Heart right ventricle (tissue), 16 donors: ENCODE measurements around the gene SMG6. TPM values are rescaled to one million over a fixed set of nuclear protein-coding genes. Genes with fewer than 3 reads are reported as not detected.

Source experiments
- ATAC-seq, 8 donors: fragments of 200-7000 bp; cut with Tn5 transposase; one replicate each; pipeline ENCODE4 v1.9.1; 2020; ENCODE audit warnings: mild to moderate bottlenecking in 8 of 8, moderate library complexity in 8 of 8, moderate number of reproducible peaks in 1 of 8
- DNase-seq, 2 donors: peaks; one replicate each; pipeline ENCODE4 v3.0.0-alpha.2; 2020
- H3K27ac ChIP-seq, 10 donors: fragments of 200-600 bp; sonication (generic) in 2 of 10; one replicate each; pipeline versions ENCODE4 v1.5.0 to v1.8.0; 2020 to 2022; ENCODE audit warnings: mild to moderate bottlenecking in 3 of 10
- H3K27me3 ChIP-seq, 7 donors: fragments of 200-600 bp; one replicate each; pipeline ENCODE4 v1.8.0; 2021 to 2022; ENCODE audit warnings: mild to moderate bottlenecking in 2 of 7
- H3K36me3 ChIP-seq, 9 donors: fragments of 200-600 bp; sonication (generic) in 1 of 9; one replicate each; pipeline versions ENCODE4 v1.5.0 to v1.8.0; 2020 to 2022; ENCODE audit warnings: mild to moderate bottlenecking in 2 of 9
- H3K4me1 ChIP-seq, 9 donors: fragments of 200-600 bp; sonication (generic) in 1 of 9; one replicate each; pipeline versions ENCODE4 v1.5.0 to v1.8.0; 2020 to 2022; ENCODE audit warnings: mild to moderate bottlenecking in 4 of 9
- H3K4me3 ChIP-seq, 10 donors: fragments of 200-600 bp; sonication (generic) in 2 of 10; one replicate each; pipeline versions ENCODE4 v1.5.0 to v1.8.0; 2020 to 2022; ENCODE audit warnings: mild to moderate bottlenecking in 7 of 10, moderate library complexity in 2 of 10
- H3K9me3 ChIP-seq, 11 donors: fragments of 200-600 bp in 10 of 11; sonication (generic) in 2 of 11; one replicate each; pipeline versions ENCODE4 v1.5.0 to v1.8.0; 2013 to 2022; ENCODE audit warnings: mild to moderate bottlenecking in 2 of 11, control low read depth in 1 of 11, moderate library complexity in 1 of 11
- WGBS, 2 donors: extraction: QIAGEN DNeasy Blood & Tissue Kit; methylation state at CpG; one replicate each; pipeline ENCODE4 v1.1.7; 2013; ENCODE audit warnings: inconsistent platforms in 1 of 2; 5-methylcytosine and 5-hydroxymethylcytosine counted together
- intact Hi-C, 10 donors: fragments of 100-400 bp; cut with DNase I; formaldehyde crosslinking; loops; one replicate each; pipeline versions ENCODE4 v1.11.1 to v1.14.2; 2022
- polyA plus RNA-seq, 2 donors: library from polyadenylated mRNA; stranded (reverse); fragments of 200-250 nt; gene quantifications; one replicate each; pipeline ENCODE4 v1.2.3, GENCODE V29; 2013
- total RNA-seq, 10 donors: library from RNA; stranded (reverse); fragmentation: NEBNext Ultra II Directional in 3 of 10; extraction: Animal tissue kit (Norgen Biotek cat#: 25700) in 3 of 10; gene quantifications; one replicate each; pipeline versions ENCODE4 v1.2.1 to v1.2.4, GENCODE V29; 2021 to 2023
- TF ChIP-seq, protein P1 (sequence below), 9 donors: fragments of 200-600 bp; sonication (generic) in 2 of 9; IDR thresholded peaks; one replicate each; pipeline versions ENCODE4 v1.5.0 to v1.8.0; 2021 to 2022; ENCODE audit warnings: antibody characterized with exemption in 9 of 9, mild to moderate bottlenecking in 5 of 9, moderate library complexity in 1 of 9
- donor health status: Arrhythmogenic right ventricular cardiomyopathy.
- donor health status: ischemic (EF 13 %, LVEDD 7.1; RV severe dilation, severe dysfunction).
- donor health status: healthy with polysubstance abuse.
- donor health status: DM: no; HTN: yes; CAD: no.
- donor health status: DM: no; HTN: no; CAD: no.
- donor health status: ischemic (EF 25% LVEDD 6.9; RV normal size, moderate dysfunction).
- donor health status: ischemic (EF 25% LVEDD 5.7; RV mildly dilated, moderate dysfunction).
- donor health status: healthy.
- donor health status: DM: yes; HTN: yes; CAD: no.
- donor health status: Ischemic cardiomyopathy.
- donor health status: ischemic (EF 35%, LVEDD 5.7; RV mildly dilated, moderate dysfunction).
- donor health status: nonischemic (EF 11% LVEDD 7.7; RV severe dilation, severe dysfunction).
- donor health status: DM: yes; HTN: yes; CAD: no.
- donor health status: PGD.
- donor health status: ischemic (EF 29% LVEDD 5.4; RV normal size, mild dysfunction).
- donor health status: nonischemic (EF 23%, LVEDD 6.1; RV moderate dilation, normal function).

Gene SMG6
- total and polyA plus RNA-seq, 12 donors: 13.6 to 28.1 (median 19.6) TPM

DNA sequence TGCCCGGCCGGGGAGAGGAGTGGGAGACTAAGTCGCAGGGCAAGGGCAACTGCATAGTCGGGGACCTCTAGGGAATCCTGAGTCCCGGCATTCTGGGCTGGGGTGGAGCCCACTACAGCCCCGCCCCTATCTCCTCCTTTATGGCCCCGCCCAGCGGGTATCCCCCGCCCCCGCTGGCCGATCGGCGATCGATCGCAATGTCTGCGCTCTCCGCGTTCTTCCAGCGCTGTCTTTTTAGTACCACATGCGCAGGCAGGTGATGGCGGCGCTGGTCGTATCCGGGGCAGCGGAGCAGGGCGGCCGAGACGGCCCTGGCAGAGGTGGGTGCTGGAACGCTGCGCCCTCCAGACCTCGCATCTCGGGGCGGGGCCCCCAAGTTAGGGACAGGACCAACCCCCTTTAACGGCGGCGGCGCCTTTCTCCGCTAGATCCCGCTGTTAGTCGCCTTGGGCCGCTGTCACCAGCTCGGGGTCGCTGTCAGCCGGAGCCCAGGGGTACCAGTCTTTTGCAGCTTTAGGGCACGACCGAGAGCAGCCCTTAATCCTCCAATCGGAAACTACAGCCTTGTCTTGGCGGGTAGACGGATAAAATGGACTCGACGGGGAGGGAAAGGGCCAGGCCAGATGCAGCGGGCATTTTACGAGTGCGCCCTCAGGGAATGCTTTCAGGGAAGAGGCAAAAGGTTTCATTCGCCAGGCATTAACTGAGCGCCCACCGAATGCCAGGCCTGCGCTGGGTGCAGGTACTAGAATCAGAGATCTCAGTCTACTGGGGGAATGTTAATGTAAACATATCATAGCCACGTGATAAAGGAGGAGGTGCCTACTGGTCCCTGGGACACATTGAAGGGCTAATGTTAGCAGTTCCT, 273.4 kb downstream of the SMG6 start, which contains the start of gene DPH1:
Gene DPH1 (plus strand): TSS at position 243 of the 868 bp plus-strand sequence. CDS start 17 bp downstream, at position 260.
- H3K36me3 ChIP-seq: peaks cover 0 to 16% (median 0%) of the 10 kb centered on the region in 9 donors
- DNase-seq (peak; percentile 90), ATAC-seq (peak; percentile 84 to 95 (median 89))
- no peaks in the 10 kb centered on the region for H3K9me3 ChIP-seq
- H3K27ac ChIP-seq: peak within 1 kb of the TSS in 9 of 10 donors; percentile 23 to 84 (median 72)
- TF ChIP-seq, protein P1, sequence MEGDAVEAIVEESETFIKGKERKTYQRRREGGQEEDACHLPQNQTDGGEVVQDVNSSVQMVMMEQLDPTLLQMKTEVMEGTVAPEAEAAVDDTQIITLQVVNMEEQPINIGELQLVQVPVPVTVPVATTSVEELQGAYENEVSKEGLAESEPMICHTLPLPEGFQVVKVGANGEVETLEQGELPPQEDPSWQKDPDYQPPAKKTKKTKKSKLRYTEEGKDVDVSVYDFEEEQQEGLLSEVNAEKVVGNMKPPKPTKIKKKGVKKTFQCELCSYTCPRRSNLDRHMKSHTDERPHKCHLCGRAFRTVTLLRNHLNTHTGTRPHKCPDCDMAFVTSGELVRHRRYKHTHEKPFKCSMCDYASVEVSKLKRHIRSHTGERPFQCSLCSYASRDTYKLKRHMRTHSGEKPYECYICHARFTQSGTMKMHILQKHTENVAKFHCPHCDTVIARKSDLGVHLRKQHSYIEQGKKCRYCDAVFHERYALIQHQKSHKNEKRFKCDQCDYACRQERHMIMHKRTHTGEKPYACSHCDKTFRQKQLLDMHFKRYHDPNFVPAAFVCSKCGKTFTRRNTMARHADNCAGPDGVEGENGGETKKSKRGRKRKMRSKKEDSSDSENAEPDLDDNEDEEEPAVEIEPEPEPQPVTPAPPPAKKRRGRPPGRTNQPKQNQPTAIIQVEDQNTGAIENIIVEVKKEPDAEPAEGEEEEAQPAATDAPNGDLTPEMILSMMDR (IDR thresholded peaks at IDR 0.05): no peak
- H3K4me1 ChIP-seq: peaks cover 10 to 43% (median 29%) of the 10 kb centered on the region in 9 donors
- H3K27me3 ChIP-seq: peaks cover 0 to 46% (median 19%) of the 10 kb centered on the region in 7 donors
- H3K4me3 ChIP-seq: peak within 1 kb of the TSS; percentile 74 to 99 (median 95)
- WGBS, 2 donors: 0 to 1% methylated on average over 59 of the region's 59 CpGs
- intact Hi-C loops: loop anchor here in 3 of 10 donors (5.0 to 10.0 kb wide), 3 partner anchors 118 to 375 kb away; partner anchors contain the start of gene WDR81 (in 2 of the 3)

DNA sequence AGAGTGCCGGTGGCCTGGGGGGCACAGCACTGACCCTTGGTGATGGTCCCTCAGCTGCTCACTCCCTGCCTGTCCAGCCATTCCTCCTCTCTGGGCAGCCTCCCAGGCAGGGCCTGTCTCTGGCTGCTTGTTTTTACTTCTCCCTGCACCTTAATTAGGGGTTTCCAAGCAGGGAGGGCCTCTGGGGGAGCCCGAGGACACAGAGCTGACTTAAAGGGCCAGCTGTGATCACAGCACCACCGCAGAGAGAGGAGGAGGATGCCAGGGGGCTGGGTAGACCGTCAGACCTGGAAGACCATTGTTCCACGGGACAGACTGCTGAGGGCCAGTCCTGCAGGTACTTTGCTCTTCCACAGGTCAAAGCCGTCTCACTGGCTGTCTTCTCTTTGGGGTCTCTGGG, 274.8 kb downstream of the SMG6 start:
- DNase-seq (no peak), ATAC-seq (no peak)
- Histone ChIP-seq H3K36me3 (peaks cover 0 to 9% (median 0%) of the 10 kb centered on the region in 9 donors), H3K4me1 (peaks cover 16 to 54% (median 41%) of the 10 kb centered on the region in 9 donors), H3K27ac (no peak overlapping the region), H3K27me3 (peaks cover 0 to 61% (median 24%) of the 10 kb centered on the region in 7 donors), H3K4me3 (no peak overlapping the region), H3K9me3 (no peaks in the 10 kb centered on the region)
- WGBS, 2 donors: 55 to 60% methylated on average over 6 of the region's 6 CpGs
- intact Hi-C loops: loop anchor here in 2 of 10 donors (5.0 to 10.0 kb wide), 2 partner anchors 116 to 304 kb away; partner anchors contain the start of gene WDR81 (in 1 of the 2)
- TF ChIP-seq, protein P1 (IDR thresholded peaks at IDR 0.05): no peak

DNA sequence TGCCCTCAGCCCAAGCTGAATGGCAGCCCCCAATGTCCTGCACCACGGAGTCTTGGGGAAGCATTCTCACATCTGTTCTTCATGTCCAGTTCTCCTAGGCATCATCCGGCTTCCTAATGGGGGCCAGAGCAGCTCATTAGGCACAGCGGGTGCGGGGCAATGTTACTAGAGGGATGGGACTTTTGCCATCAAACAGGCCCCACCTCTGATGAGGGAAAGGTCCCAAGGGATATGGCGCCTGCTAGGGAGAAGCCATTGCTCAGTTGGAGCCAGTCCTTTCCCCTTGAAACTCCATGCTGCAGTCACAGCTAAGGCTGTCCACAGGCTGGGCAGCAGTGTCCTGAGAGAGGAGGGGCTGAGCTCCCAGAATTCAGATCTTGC, 275.4 kb downstream of the SMG6 start:
- ATAC-seq: no peak
- TF ChIP-seq, protein P1 (IDR thresholded peaks at IDR 0.05): no peak
- intact Hi-C loops: loop anchor here in 2 of 10 donors (5.0 to 10.0 kb wide), 2 partner anchors 116 to 303 kb away; partner anchors contain the start of gene WDR81 (in 1 of the 2)
- H3K9me3 ChIP-seq: no peaks in the 10 kb centered on the region
- peaks cover 0 to 4% (median 0%) of the 10 kb centered on the region in 9 donors for H3K36me3 ChIP-seq
- H3K27ac ChIP-seq: no peak overlapping the region
- no peak overlapping the region for H3K4me3 ChIP-seq
- H3K4me1 ChIP-seq: peaks cover 17 to 59% (median 44%) of the 10 kb centered on the region in 9 donors
- DNase-seq: no peak
- peaks cover 0 to 66% (median 24%) of the 10 kb centered on the region in 7 donors for H3K27me3 ChIP-seq
- 78 to 83% methylated on average over 5 of the region's 5 CpGs for WGBS, 2 donors

DNA sequence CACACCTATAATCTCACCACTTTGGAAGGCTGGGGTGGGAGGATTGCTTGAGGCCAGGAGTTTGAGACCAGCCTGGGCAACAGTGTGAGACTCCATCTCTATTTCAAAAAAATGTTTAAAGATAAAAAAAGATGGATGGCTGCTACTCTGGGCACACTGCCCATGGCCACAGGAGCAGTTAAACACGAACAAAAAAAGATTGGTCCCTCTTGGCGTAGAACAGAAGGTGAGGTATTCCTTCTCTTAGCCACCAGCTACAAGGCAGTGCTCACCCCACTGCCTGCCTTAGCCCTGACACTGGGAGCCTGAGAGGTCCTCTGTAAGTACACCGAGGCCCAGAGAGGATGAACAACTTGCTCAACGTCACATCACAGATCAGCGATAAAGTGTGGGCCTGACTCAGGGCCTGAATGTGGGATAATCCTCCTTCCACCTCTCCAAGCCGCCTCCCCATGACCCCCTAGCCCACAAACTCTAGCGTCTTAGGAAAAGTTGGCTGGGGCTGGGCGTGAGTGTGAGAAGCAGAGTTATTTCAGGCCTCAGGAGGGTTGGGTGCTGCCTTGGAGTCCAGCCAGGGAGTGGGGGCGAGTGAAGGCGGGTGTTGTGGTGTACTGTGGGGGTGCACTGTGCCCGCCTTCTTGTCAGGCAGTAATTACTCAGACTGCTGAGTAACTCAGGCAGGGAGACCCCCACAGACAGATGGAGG, 275.9 kb downstream of the SMG6 start:
- Histone ChIP-seq H3K4me1 (peaks cover 17 to 62% (median 47%) of the 10 kb centered on the region in 9 donors), H3K4me3 (no peak overlapping the region), H3K27me3 (peaks cover 0 to 71% (median 24%) of the 10 kb centered on the region in 7 donors), H3K36me3 (peaks cover 0 to 3% (median 0%) of the 10 kb centered on the region in 9 donors), H3K27ac (no peak overlapping the region), H3K9me3 (no peaks in the 10 kb centered on the region)
- 58% methylated on average over 11 of the region's 11 CpGs for WGBS, 2 donors
- DNase-seq (no peak), ATAC-seq (no peak)
- TF ChIP-seq, protein P1 (IDR thresholded peaks at IDR 0.05): no peak
- intact Hi-C loops: loop anchor here in 6 of 10 donors (2.0 to 10.0 kb wide), 4 partner anchors 115 to 303 kb away; partner anchors contain the start of gene WDR81 (in 1 of the 6)
